Ishikawa (cell line): ENCODE measurements around the gene ZNF205.

Experiments
- CEBPB ChIP-seq: IDR thresholded peaks from 2 replicates; pipeline ENCODE4 v1.6.1; 2012
- CREB1 ChIP-seq: IDR thresholded peaks from 2 replicates; pipeline ENCODE4 v1.6.1; 2012; ENCODE audit warnings: low read depth
- EGR1 ChIP-seq: IDR thresholded peaks from 2 replicates; pipeline ENCODE4 v1.6.1; 2012
- EP300 ChIP-seq: IDR thresholded peaks from 2 replicates; pipeline ENCODE4 v1.6.1; 2012; ENCODE audit warnings: borderline replicate concordance
- FOXM1 ChIP-seq: IDR thresholded peaks from 2 replicates; pipeline ENCODE4 v1.6.1; 2012; ENCODE audit warnings: low read depth, borderline replicate concordance
- MAX ChIP-seq: IDR thresholded peaks from 2 replicates; pipeline ENCODE4 v1.6.1; 2012
- NFIC ChIP-seq: IDR thresholded peaks from 2 replicates; pipeline ENCODE4 v1.6.1; 2012
- RAD21 ChIP-seq: IDR thresholded peaks from 2 replicates; pipeline ENCODE4 v1.6.1; 2012; ENCODE audit warnings: low read depth
- REST ChIP-seq: IDR thresholded peaks from 2 replicates; pipeline ENCODE4 v1.6.1; 2012; ENCODE audit warnings: low read depth, mild to moderate bottlenecking
- TAF1 ChIP-seq: IDR thresholded peaks from 2 replicates; pipeline ENCODE4 v1.6.1; 2012; ENCODE audit warnings: low read depth, mild to moderate bottlenecking
- TCF12 ChIP-seq: IDR thresholded peaks from 2 replicates; pipeline ENCODE4 v1.6.1; 2012; ENCODE audit warnings: low read depth
- TEAD4 ChIP-seq: IDR thresholded peaks from 2 replicates; pipeline ENCODE4 v1.6.1; 2012
- USF1 ChIP-seq: IDR thresholded peaks from 2 replicates; pipeline ENCODE4 v1.6.1; 2012
- YY1 ChIP-seq: IDR thresholded peaks from 2 replicates; pipeline ENCODE4 v1.6.1; 2012; ENCODE audit warnings: low read depth
- ZBTB7A ChIP-seq: IDR thresholded peaks from 2 replicates; pipeline ENCODE4 v1.6.1; 2012; ENCODE audit warnings: low read depth

The ZNF205 gene

GRCh38 chr16:3133844-3134243 lies 21.5 kb downstream of the ZNF205 start:
- no peak for TF ChIP-seq MAX
- no peak for TF ChIP-seq YY1
- TF ChIP-seq EGR1 = no peak

- peak; percentile 36; the same call in 1 of the 2 replicates for TF ChIP-seq TAF1
- TF ChIP-seq TEAD4 = peak; percentile 42; the same call in 1 of the 2 replicates
- no peak for TF ChIP-seq RAD21
- peak; percentile 51 for TF ChIP-seq EGR1
- TF ChIP-seq FOXM1 = no peak
- TF ChIP-seq YY1 = no peak
- TF ChIP-seq USF1 = no peak
- TF ChIP-seq CREB1 = peak; percentile 88
These were observed 22.1 kb downstream of the ZNF205 start, which contains the start of gene ZNF213 for GRCh38 chr16:3134338-3135125. Gene ZNF213 (plus strand): TSS chr16:3135029. CDS start chr16:3137281, 2,252 bp downstream.

- no peak for TF ChIP-seq REST
- TF ChIP-seq TAF1 = peak; percentile 47; the same call in 1 of the 2 replicates
These were observed 22.8 kb downstream of the ZNF205 start for GRCh38 chr16:3135126-3135715.

GRCh38 chr16:3137267-3137666 lies 24.9 kb downstream of the ZNF205 start:
- TF ChIP-seq TAF1 = no peak
- TF ChIP-seq RAD21 = no peak

- TF ChIP-seq CEBPB (no peak), NFIC (no peak), YY1 (no peak), CREB1 (no peak), TCF12 (no peak), ZBTB7A (no peak), USF1 (no peak), MAX (no peak)
These were observed 26.0 kb downstream of the ZNF205 start for GRCh38 chr16:3138342-3138741.

GRCh38 chr16:3138823-3139426 lies 26.5 kb downstream of the ZNF205 start:
- TF ChIP-seq NFIC = no peak
- no peak for TF ChIP-seq TAF1
- TF ChIP-seq USF1 = no peak
- TF ChIP-seq ZBTB7A = no peak
- TF ChIP-seq CREB1 = no peak
- TF ChIP-seq TCF12 = no peak
- TF ChIP-seq CEBPB = no peak
- TF ChIP-seq EGR1 = no peak
- TF ChIP-seq RAD21 = no peak
- TF ChIP-seq FOXM1 = no peak
- TF ChIP-seq REST = no peak
- TF ChIP-seq MAX = no peak
- TF ChIP-seq YY1 = no peak
- TF ChIP-seq EP300 = no peak
- TF ChIP-seq TEAD4 = no peak
